BLaER1 treated with 17β-estradiol and CSF1 and Interleukin-3, amounts not matched to agents 10 nM and 100 nM (cell line): ENCODE measurements around the gene HOOK1.

Source experiments
- H3K27ac ChIP-seq, 11 experiments: shearing (Covaris generic); formaldehyde crosslinking; 2 replicates each; pipeline ENCODE4 v1.8.1; 2022
- H3K27me3 ChIP-seq, 11 experiments: shearing (Covaris generic); formaldehyde crosslinking; 2 replicates each; pipeline ENCODE4 v1.8.1; 2022
- H3K36me3 ChIP-seq, 11 experiments: shearing (Covaris generic); formaldehyde crosslinking; 2 replicates each; pipeline ENCODE4 v1.8.1; 2022
- H3K4me1 ChIP-seq, 10 experiments: shearing (Covaris generic); formaldehyde crosslinking; 2 replicates each; pipeline ENCODE4 v1.8.1; 2022
- H3K4me2 ChIP-seq, 11 experiments: shearing (Covaris generic); formaldehyde crosslinking; 2 replicates each; pipeline ENCODE4 v1.8.1; 2022
- H3K4me3 ChIP-seq, 10 experiments: shearing (Covaris generic); formaldehyde crosslinking; 2 replicates each; pipeline ENCODE4 v1.8.1; 2022
- H3K9ac ChIP-seq, 11 experiments: shearing (Covaris generic); formaldehyde crosslinking; 2 replicates each; pipeline ENCODE4 v1.8.1; 2022
- H3K9me3 ChIP-seq, 11 experiments: shearing (Covaris generic); formaldehyde crosslinking; replicated peaks in 1 of 11; 2 replicates each; pipeline ENCODE4 v1.8.1; 2022
- H4K20me1 ChIP-seq, 11 experiments: shearing (Covaris generic); formaldehyde crosslinking; 2 replicates each; pipeline ENCODE4 v1.8.1; 2022
- Cebpa-rat ChIP-seq, 11 experiments: shearing (Covaris generic); IDR thresholded peaks; 2 replicates each; pipeline ENCODE4 v1.8.1; 2022

HOOK1 gene

GRCh38 chr1:59878370-59878769 lies 63.6 kb downstream of the HOOK1 start:
- H3K4me3 ChIP-seq: no peak overlapping the region

GRCh38 chr1:59879574-59879973 lies 64.8 kb downstream of the HOOK1 start:
- Histone ChIP-seq H3K4me1 (no peaks in the 10 kb centered on the region), H3K27ac (no peak overlapping the region), H3K9ac (no peak overlapping the region), H3K27me3 (no peaks in the 10 kb centered on the region), H3K4me3 (no peak overlapping the region), H3K4me2 (no peak overlapping the region), H3K36me3 (no peaks in the 10 kb centered on the region), H3K9me3 (peaks cover 15 to 25% (median 23%) of the 10 kb centered on the region in 11 experiments), H4K20me1 (no peaks in the 10 kb centered on the region)
- no peak for TF ChIP-seq Cebpa-rat (IDR thresholded peaks at IDR 0.05)

More at GRCh38 chr1:59878370-59878769, 63.6 kb downstream of the HOOK1 start:
- no peaks in the 10 kb centered on the region for H4K20me1 ChIP-seq
- H3K4me2 ChIP-seq: no peak overlapping the region
- no peak for TF ChIP-seq Cebpa-rat (IDR thresholded peaks at IDR 0.05)
- no peaks in the 10 kb centered on the region for H3K27me3 ChIP-seq
- no peak overlapping the region for H3K27ac ChIP-seq
- no peak overlapping the region for H3K9ac ChIP-seq
- H3K36me3 ChIP-seq: no peaks in the 10 kb centered on the region
- no peaks in the 10 kb centered on the region for H3K4me1 ChIP-seq
- peaks cover 15 to 25% (median 23%) of the 10 kb centered on the region in 11 experiments for H3K9me3 ChIP-seq

GRCh38 chr1:59879996-59880505 lies 65.3 kb downstream of the HOOK1 start:
- no peak overlapping the region for H3K4me3 ChIP-seq
- H3K4me2 ChIP-seq: no peak overlapping the region

GRCh38 chr1:59880735-59881134 lies 66.0 kb downstream of the HOOK1 start:
- Histone ChIP-seq H3K36me3 (no peaks in the 10 kb centered on the region), H3K9ac (no peak overlapping the region), H3K4me1 (no peaks in the 10 kb centered on the region), H4K20me1 (no peaks in the 10 kb centered on the region), H3K9me3 (peaks cover 15 to 25% (median 23%) of the 10 kb centered on the region in 11 experiments), H3K4me2 (no peak overlapping the region), H3K27ac (no peak overlapping the region), H3K27me3 (no peaks in the 10 kb centered on the region), H3K4me3 (no peak overlapping the region)
- TF ChIP-seq Cebpa-rat (IDR thresholded peaks at IDR 0.05): no peak

More at GRCh38 chr1:59879996-59880505, 65.3 kb downstream of the HOOK1 start:
- peaks cover 15 to 25% (median 23%) of the 10 kb centered on the region in 11 experiments for H3K9me3 ChIP-seq
- H4K20me1 ChIP-seq: no peaks in the 10 kb centered on the region
- no peak overlapping the region for H3K27ac ChIP-seq
- no peaks in the 10 kb centered on the region for H3K4me1 ChIP-seq
- no peak overlapping the region for H3K9ac ChIP-seq
- TF ChIP-seq Cebpa-rat (IDR thresholded peaks at IDR 0.05): no peak
- no peaks in the 10 kb centered on the region for H3K27me3 ChIP-seq
- H3K36me3 ChIP-seq: no peaks in the 10 kb centered on the region

GRCh38 chr1:59885160-59885832 lies 70.5 kb downstream of the HOOK1 start:
- Histone ChIP-seq H3K9ac (no peak overlapping the region), H3K4me2 (no peak overlapping the region), H3K9me3 (peaks cover 13 to 25% (median 21%) of the 10 kb centered on the region in 11 experiments; a peak in 21 of 22 replicates), H3K4me1 (no peaks in the 10 kb centered on the region), H3K4me3 (no peak overlapping the region), H3K27ac (no peak overlapping the region), H4K20me1 (no peaks in the 10 kb centered on the region), H3K36me3 (no peaks in the 10 kb centered on the region), H3K27me3 (no peaks in the 10 kb centered on the region)
- TF ChIP-seq Cebpa-rat (IDR thresholded peaks at IDR 0.05): no peak

- H3K4me1 ChIP-seq: no peaks in the 10 kb centered on the region
- peaks cover 13 to 30% (median 25%) of the 10 kb centered on the region in 11 experiments for H3K9me3 ChIP-seq
- H3K9ac ChIP-seq: no peak overlapping the region
- no peak overlapping the region for H3K4me2 ChIP-seq
- no peaks in the 10 kb centered on the region for H3K36me3 ChIP-seq
- no peaks in the 10 kb centered on the region for H3K27me3 ChIP-seq
- H4K20me1 ChIP-seq: no peaks in the 10 kb centered on the region
- TF ChIP-seq Cebpa-rat (IDR thresholded peaks at IDR 0.05): no peak
- H3K4me3 ChIP-seq: no peak overlapping the region
- H3K27ac ChIP-seq: no peak overlapping the region
These were observed 78.4 kb downstream of the HOOK1 start for GRCh38 chr1:59892841-59893811.

- H4K20me1 ChIP-seq: no peaks in the 10 kb centered on the region
- TF ChIP-seq Cebpa-rat (IDR thresholded peaks at IDR 0.05): no peak
- H3K9ac ChIP-seq: no peak overlapping the region
- no peak overlapping the region for H3K4me2 ChIP-seq
- H3K36me3 ChIP-seq: no peaks in the 10 kb centered on the region
- H3K27ac ChIP-seq: no peak overlapping the region
- H3K4me3 ChIP-seq: no peak overlapping the region
- H3K4me1 ChIP-seq: no peaks in the 10 kb centered on the region
- H3K9me3 ChIP-seq: no peaks in the 10 kb centered on the region
- H3K27me3 ChIP-seq: no peaks in the 10 kb centered on the region
These were observed 82.4 kb downstream of the HOOK1 start for GRCh38 chr1:59897165-59897564.

- 0 out of 22 replicates have a peak, but pooled peaks of 1 of the 11 experiments have one; percentile 14 for TF ChIP-seq Cebpa-rat (IDR thresholded peaks at IDR 0.05)
- Histone ChIP-seq H3K27ac (no peak overlapping the region), H3K4me2 (no peak overlapping the region), H3K9me3 (no peaks in the 10 kb centered on the region), H4K20me1 (no peaks in the 10 kb centered on the region), H3K36me3 (no peaks in the 10 kb centered on the region), H3K4me3 (no peak overlapping the region), H3K27me3 (no peaks in the 10 kb centered on the region), H3K4me1 (no peaks in the 10 kb centered on the region), H3K9ac (no peak overlapping the region)
These were observed 84.2 kb downstream of the HOOK1 start for GRCh38 chr1:59898927-59899326.

GRCh38 chr1:59900640-59901039 lies 85.9 kb downstream of the HOOK1 start:
- H3K27ac ChIP-seq: no peak overlapping the region
- H3K36me3 ChIP-seq: no peaks in the 10 kb centered on the region
- no peak for TF ChIP-seq Cebpa-rat (IDR thresholded peaks at IDR 0.05)
- no peak overlapping the region for H3K4me2 ChIP-seq
- H3K4me3 ChIP-seq: no peak overlapping the region
- no peaks in the 10 kb centered on the region for H4K20me1 ChIP-seq
- no peaks in the 10 kb centered on the region for H3K27me3 ChIP-seq
- no peak overlapping the region for H3K9ac ChIP-seq
- no peaks in the 10 kb centered on the region for H3K4me1 ChIP-seq
- H3K9me3 ChIP-seq: no peaks in the 10 kb centered on the region
